Progenitor cell of endocrine pancreas (in vitro differentiated cells): Measurements from ENCODE around the gene APP. TPM values are rescaled to one million over a fixed set of nuclear protein-coding genes. Genes with fewer than 3 reads are reported as not detected.

Experiments
- DNase-seq: peaks from one replicate; pipeline ENCODE4 v3.0.0; 2021; ENCODE audit warnings: low spot score; ENCODE audit not compliant: unreplicated experiment
- H3K27ac Mint-ChIP-seq: 2 replicates; pipeline ENCODE4 v1.8.0; 2021; ENCODE audit warnings: mild to moderate bottlenecking, moderate library complexity, mixed read lengths
- H3K27me3 Mint-ChIP-seq: 2 replicates; pipeline ENCODE4 v1.8.0; 2021; ENCODE audit warnings: mixed read lengths
- H3K36me3 Mint-ChIP-seq: 2 replicates; pipeline ENCODE4 v1.8.0; 2022; ENCODE audit warnings: mixed read lengths; ENCODE audit not compliant: insufficient read depth
- H3K4me1 Mint-ChIP-seq: 2 replicates; pipeline ENCODE4 v1.8.0; 2021; ENCODE audit warnings: low read depth, mixed read lengths
- H3K4me3 Mint-ChIP-seq: 2 replicates; pipeline ENCODE4 v1.8.0; 2021; ENCODE audit warnings: low read depth, mild to moderate bottlenecking, moderate library complexity, mixed read lengths
- H3K9me3 Mint-ChIP-seq: 2 replicates; pipeline ENCODE4 v1.8.0; 2021; ENCODE audit warnings: low read depth, mixed read lengths
- CTCF ChIP-seq: fragments of 200-600 bp; sonication (generic); IDR thresholded peaks from one replicate; pipeline ENCODE4 v1.5.0; 2021; ENCODE audit warnings: antibody characterized with exemption, mild to moderate bottlenecking; ENCODE audit not compliant: unreplicated experiment
- total RNA-seq: library from RNA; stranded (reverse); gene quantifications from 2 replicates; pipeline ENCODE4 v1.2.1, GENCODE V29; 2021

The APP gene
- total RNA-seq, 1 donor from 2014 or later, result 631 TPM

- Mint-ChIP-seq H3K9me3 (peaks cover 7% of the 10 kb centered on the region), H3K27me3 (no peaks in the 10 kb centered on the region), H3K4me3 (no peak overlapping the region), H3K36me3 (peaks cover 53% of the 10 kb centered on the region), H3K4me1 (no peaks in the 10 kb centered on the region), H3K27ac (no peak overlapping the region)
- DNase-seq, result no peak
- no peak for TF ChIP-seq CTCF
These were observed 274.0 kb downstream of the APP start for GRCh38 chr21:25896501-25897056.

GRCh38 chr21:25895565-25896205 is 274.9 kb downstream of the APP start:
- no peaks in the 10 kb centered on the region for H3K4me1 Mint-ChIP-seq
- H3K27ac Mint-ChIP-seq, result no peak overlapping the region
- DNase-seq, result no peak
- peak; percentile 35 for TF ChIP-seq CTCF
- peaks cover 7% of the 10 kb centered on the region for H3K9me3 Mint-ChIP-seq
- peaks cover 57% of the 10 kb centered on the region for H3K36me3 Mint-ChIP-seq
- no peak overlapping the region for H3K4me3 Mint-ChIP-seq
- no peaks in the 10 kb centered on the region for H3K27me3 Mint-ChIP-seq

- Mint-ChIP-seq H3K27me3 (no peaks in the 10 kb centered on the region), H3K36me3 (peaks cover 64% of the 10 kb centered on the region), H3K27ac (no peak overlapping the region), H3K4me1 (peaks cover 7% of the 10 kb centered on the region), H3K4me3 (no peak overlapping the region), H3K9me3 (peaks cover 7% of the 10 kb centered on the region)
- no peak for TF ChIP-seq CTCF
- DNase-seq, result no peak
These were observed 277.4 kb downstream of the APP start for GRCh38 chr21:25893191-25893590.

GRCh38 chr21:25891596-25891995 is 279.0 kb downstream of the APP start:
- peaks cover 67% of the 10 kb centered on the region for H3K36me3 Mint-ChIP-seq
- peaks cover 7% of the 10 kb centered on the region for H3K9me3 Mint-ChIP-seq
- no peaks in the 10 kb centered on the region for H3K27me3 Mint-ChIP-seq
- H3K4me1 Mint-ChIP-seq, result peaks cover 15% of the 10 kb centered on the region
- no peak for DNase-seq
- no peak overlapping the region for H3K27ac Mint-ChIP-seq
- TF ChIP-seq CTCF, result no peak
- H3K4me3 Mint-ChIP-seq, result no peak overlapping the region

GRCh38 chr21:25890001-25890400 is 280.6 kb downstream of the APP start:
- peaks cover 7% of the 10 kb centered on the region for H3K9me3 Mint-ChIP-seq
- no peak overlapping the region for H3K27ac Mint-ChIP-seq
- peaks cover 63% of the 10 kb centered on the region for H3K36me3 Mint-ChIP-seq
- H3K4me3 Mint-ChIP-seq, result no peak overlapping the region
- no peak for DNase-seq
- H3K27me3 Mint-ChIP-seq, result no peaks in the 10 kb centered on the region
- TF ChIP-seq CTCF, result no peak
- peaks cover 15% of the 10 kb centered on the region for H3K4me1 Mint-ChIP-seq
